Cardiac muscle cell (in vitro differentiated cells and primary cell): Measurements from ENCODE around the gene LUZP2. TPM values are rescaled to one million over a fixed set of nuclear protein-coding genes. Genes with fewer than 3 reads are reported as not detected.

Experiments used
- DNase-seq, 2 donors: peaks; one replicate each; pipeline versions ENCODE4 v3.0.0 to v3.0.0-alpha.2; 2010 to 2017; ENCODE audit warnings: low read depth in 1 of 2, low spot score in 1 of 2
- H3K27ac ChIP-seq: fragments of 200-600 bp; sonication (generic); 2 replicates; pipeline ENCODE4 v1.5.1; 2016
- H3K27me3 ChIP-seq: fragments of 200-600 bp; sonication (generic); 2 replicates; pipeline ENCODE4 v1.6.0; 2016; ENCODE audit warnings: control low read depth
- H3K36me3 ChIP-seq: fragments of 200-600 bp; sonication (generic); 2 replicates; pipeline ENCODE4 v1.5.1; 2016; ENCODE audit warnings: control low read depth
- H3K4me1 ChIP-seq: fragments of 200-600 bp; sonication (generic); 2 replicates; pipeline ENCODE4 v1.8.1; 2017; ENCODE audit warnings: low read depth, mild to moderate bottlenecking, mixed run types
- H3K4me3 ChIP-seq: fragments of 200-600 bp; sonication (generic); 2 replicates; pipeline ENCODE4 v1.5.1; 2016; ENCODE audit warnings: mild to moderate bottlenecking
- H3K9me3 ChIP-seq: fragments of 200-600 bp; sonication (generic); 2 replicates; pipeline ENCODE4 v1.5.1; 2017; ENCODE audit warnings: low read depth, mild to moderate bottlenecking, control low read depth
- polyA plus RNA-seq: library from polyadenylated mRNA; unstranded; fragments of >200 nt; fragmentation: Nextera tagmentation; extraction: Ambion mirVana; gene quantifications from 2 replicates; pipeline ENCODE4 v1.2.1, GENCODE V29; 2016
- total RNA-seq: library from RNA; depleted of rRNA; stranded (reverse); fragments of >200 nt; gene quantifications from 2 replicates; pipeline ENCODE4 v1.2.3, GENCODE V29; 2016
- TF ChIP-seq, protein P1 (sequence below): IDR thresholded peaks from 2 replicates; pipeline ENCODE4 v1.5.1; 2012; ENCODE audit warnings: low read depth, mild to moderate bottlenecking, low read length

Gene LUZP2
- total and polyA plus RNA-seq, 2 experiments from 2014 or later, result not detected

DNA sequence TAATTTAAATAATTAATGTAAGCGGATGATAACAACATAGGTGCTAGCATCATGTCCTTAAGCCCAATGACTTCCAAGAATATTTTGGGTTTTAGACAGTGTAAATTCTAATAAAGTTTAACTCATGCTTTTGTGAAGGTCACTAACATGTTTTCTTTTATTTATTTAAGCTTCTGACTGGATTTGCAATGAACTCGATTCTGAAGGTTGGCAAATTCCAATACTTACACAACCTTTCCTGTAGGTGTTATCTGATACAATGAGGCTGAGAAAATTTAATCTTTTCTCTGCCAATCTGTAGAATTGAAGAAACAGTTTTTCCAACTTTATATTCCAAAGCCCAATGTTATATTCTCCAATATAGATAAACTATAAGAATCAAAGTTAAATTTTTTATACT is 311.3 kb downstream of the LUZP2 start:
- no peaks in the 10 kb centered on the region for H3K36me3 ChIP-seq
- H3K27ac ChIP-seq, result no peak overlapping the region
- H3K9me3 ChIP-seq, result no peaks in the 10 kb centered on the region
- H3K4me3 ChIP-seq, result no peak overlapping the region
- TF ChIP-seq, protein P1, sequence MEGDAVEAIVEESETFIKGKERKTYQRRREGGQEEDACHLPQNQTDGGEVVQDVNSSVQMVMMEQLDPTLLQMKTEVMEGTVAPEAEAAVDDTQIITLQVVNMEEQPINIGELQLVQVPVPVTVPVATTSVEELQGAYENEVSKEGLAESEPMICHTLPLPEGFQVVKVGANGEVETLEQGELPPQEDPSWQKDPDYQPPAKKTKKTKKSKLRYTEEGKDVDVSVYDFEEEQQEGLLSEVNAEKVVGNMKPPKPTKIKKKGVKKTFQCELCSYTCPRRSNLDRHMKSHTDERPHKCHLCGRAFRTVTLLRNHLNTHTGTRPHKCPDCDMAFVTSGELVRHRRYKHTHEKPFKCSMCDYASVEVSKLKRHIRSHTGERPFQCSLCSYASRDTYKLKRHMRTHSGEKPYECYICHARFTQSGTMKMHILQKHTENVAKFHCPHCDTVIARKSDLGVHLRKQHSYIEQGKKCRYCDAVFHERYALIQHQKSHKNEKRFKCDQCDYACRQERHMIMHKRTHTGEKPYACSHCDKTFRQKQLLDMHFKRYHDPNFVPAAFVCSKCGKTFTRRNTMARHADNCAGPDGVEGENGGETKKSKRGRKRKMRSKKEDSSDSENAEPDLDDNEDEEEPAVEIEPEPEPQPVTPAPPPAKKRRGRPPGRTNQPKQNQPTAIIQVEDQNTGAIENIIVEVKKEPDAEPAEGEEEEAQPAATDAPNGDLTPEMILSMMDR, result no peak
- no peak for DNase-seq
- no peaks in the 10 kb centered on the region for H3K4me1 ChIP-seq
- no peaks in the 10 kb centered on the region for H3K27me3 ChIP-seq

DNA sequence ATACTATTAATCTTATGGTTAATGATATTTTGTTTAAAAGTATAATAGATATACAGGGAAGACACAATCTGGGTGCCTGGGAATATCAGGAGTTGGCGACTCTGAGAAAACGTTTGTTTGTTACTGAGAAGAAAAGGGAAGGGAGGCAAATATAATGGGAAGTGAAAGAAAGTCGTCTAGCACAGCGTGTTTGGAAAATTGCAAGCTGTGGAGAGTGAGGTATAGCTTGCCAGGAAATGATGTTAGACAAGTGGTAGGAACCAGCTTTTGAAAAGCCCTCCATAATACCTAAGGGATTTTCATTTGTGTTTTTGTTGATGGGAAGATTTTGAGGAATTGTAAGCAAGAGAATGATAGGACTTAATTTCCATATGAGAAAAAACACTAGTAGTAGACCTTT is 322.2 kb downstream of the LUZP2 start:
- Histone ChIP-seq H3K9me3 (no peaks in the 10 kb centered on the region), H3K4me1 (no peaks in the 10 kb centered on the region), H3K27me3 (no peaks in the 10 kb centered on the region), H3K27ac (no peak overlapping the region), H3K36me3 (no peaks in the 10 kb centered on the region), H3K4me3 (no peak overlapping the region)
- TF ChIP-seq, protein P1, result no peak
- no peak for DNase-seq

DNA sequence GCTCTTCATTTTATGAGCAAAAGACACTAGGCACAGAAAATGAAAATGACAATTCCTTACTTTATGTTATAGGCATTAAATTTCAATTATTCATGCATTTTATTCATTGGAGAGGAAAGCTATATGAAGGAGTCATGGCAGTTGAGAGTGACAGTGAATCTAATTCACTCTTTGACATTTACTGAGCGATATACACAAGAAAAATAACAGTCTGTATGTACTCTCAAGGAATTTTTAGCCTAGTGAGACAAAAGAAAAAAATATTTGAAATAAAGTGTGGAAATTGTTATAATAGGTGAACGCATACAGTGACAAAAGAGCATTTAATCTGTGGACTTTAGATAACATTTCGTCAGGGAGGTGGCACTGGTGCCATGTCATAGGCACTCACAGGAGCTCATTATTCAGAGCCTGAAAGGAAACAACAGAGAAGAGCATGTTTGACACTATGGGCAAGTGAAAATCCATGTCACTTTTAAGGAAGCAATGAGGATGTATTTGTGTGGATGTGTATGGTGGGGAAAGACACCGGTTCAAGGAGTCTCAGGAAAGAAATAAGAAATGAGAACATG is 323.1 kb downstream of the LUZP2 start:
- Histone ChIP-seq H3K27me3 (no peaks in the 10 kb centered on the region), H3K27ac (no peak overlapping the region), H3K9me3 (no peaks in the 10 kb centered on the region), H3K4me1 (no peaks in the 10 kb centered on the region), H3K36me3 (no peaks in the 10 kb centered on the region), H3K4me3 (no peak overlapping the region)
- TF ChIP-seq, protein P1, result no peak
- no peak for DNase-seq

DNA sequence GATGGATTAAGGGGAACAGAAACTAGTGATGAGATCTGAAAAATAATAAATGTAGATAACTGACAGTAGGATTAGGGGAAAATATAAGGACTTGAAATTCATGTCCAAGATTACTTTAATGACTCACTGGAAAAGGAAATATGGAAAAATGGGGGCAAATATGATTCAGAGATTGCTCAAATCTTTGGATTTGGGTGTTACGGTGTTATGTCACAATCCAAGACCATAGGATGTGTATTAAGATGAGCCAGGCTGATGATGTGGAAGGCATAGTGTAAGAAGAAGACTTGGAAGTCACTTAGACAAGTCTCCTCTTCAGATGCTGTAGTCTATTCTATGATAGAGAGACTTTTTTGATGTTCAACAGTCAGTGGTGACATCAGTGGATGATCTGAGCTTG is 323.7 kb downstream of the LUZP2 start:
- peak in 1 of 2 donors; percentile 6 for DNase-seq
- Histone ChIP-seq H3K4me1 (no peaks in the 10 kb centered on the region), H3K9me3 (no peaks in the 10 kb centered on the region), H3K27ac (no peak overlapping the region), H3K36me3 (no peaks in the 10 kb centered on the region), H3K4me3 (no peak overlapping the region), H3K27me3 (no peaks in the 10 kb centered on the region)
- TF ChIP-seq, protein P1, result no peak

DNA sequence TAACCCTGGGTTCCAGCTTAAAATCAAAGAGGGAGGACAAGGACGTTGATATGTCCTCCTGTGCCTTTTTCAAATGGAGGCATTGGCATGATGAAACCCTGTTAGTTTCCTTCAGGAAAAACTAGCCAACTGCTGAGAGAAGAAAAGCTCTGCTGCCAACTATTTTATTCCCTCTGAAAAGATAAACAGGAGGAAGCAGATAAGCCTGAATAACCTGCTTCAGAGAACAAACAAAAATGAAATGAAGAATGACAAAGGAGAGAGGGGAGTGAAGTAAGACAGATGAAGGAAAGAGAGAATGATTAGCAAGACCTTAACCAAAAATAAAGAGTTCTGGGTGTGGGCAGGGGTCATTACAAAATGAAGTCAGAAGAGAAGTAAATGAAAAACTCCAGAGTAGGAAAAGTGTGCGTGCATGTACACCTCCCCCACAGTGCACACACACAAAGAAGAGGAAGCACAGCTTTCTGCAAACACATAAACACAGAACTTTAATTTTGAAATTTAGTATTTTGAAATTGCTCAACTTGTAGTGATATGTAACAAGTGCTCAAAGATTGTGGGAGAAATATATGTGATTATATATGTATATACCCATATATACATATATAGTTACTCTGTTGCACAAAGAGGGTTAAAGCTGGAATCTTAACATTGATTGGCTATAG is 332.2 kb downstream of the LUZP2 start:
- no peak for DNase-seq
- peaks cover 10% of the 10 kb centered on the region for H3K4me1 ChIP-seq
- no peak overlapping the region for H3K4me3 ChIP-seq
- H3K27ac ChIP-seq, result peak overlapping the region; percentile 21
- TF ChIP-seq, protein P1, result no peak
- H3K9me3 ChIP-seq, result no peaks in the 10 kb centered on the region
- H3K36me3 ChIP-seq, result no peaks in the 10 kb centered on the region
- no peaks in the 10 kb centered on the region for H3K27me3 ChIP-seq
